CD14-positive monocyte (primary cell): ENCODE data around the gene SIK3. TPM values are rescaled to one million over a fixed set of nuclear protein-coding genes. Genes with fewer than 3 reads are reported as not detected.

Experiments
- DNase-seq, 3 donors: peaks; one replicate each; pipeline ENCODE4 v3.0.0-alpha.2; 2011 to 2022
- H2AFZ ChIP-seq: 2 replicates; pipeline ENCODE4 v1.6.0; 2012; ENCODE audit warnings: mild to moderate bottlenecking, low read depth, low read length, inconsistent platforms; ENCODE audit not compliant: insufficient read depth, poor library complexity, severe bottlenecking
- H3K27ac ChIP-seq, 2 donors: 1 replicate in 1 of 2; 2 replicates in 1 of 2; pipeline ENCODE4 v1.5.1; 2012 to 2013; ENCODE audit warnings: low read length in 2 of 2, control low read depth in 1 of 2, inconsistent platforms in 1 of 2, low read depth in 1 of 2, mild to moderate bottlenecking in 1 of 2
- H3K27me3 ChIP-seq, 2 donors: one replicate each; pipeline versions ENCODE4 v1.6.0 to v1.6.1; 2011 to 2013; ENCODE audit warnings: low read length in 2 of 2; ENCODE audit not compliant: control insufficient read depth in 2 of 2, insufficient read depth in 2 of 2
- H3K36me3 ChIP-seq, 2 donors: replicated peaks in 1 of 2; 1 replicate in 1 of 2; 2 replicates in 1 of 2; pipeline versions ENCODE4 v1.5.1 to v1.6.1; 2012 to 2013; ENCODE audit warnings: low read length in 2 of 2, control low read depth in 1 of 2, inconsistent platforms in 1 of 2, mild to moderate bottlenecking in 1 of 2; ENCODE audit not compliant: insufficient read depth in 2 of 2, control insufficient read depth in 1 of 2
- H3K4me1 ChIP-seq, 2 donors: 1 replicate in 1 of 2; 2 replicates in 1 of 2; pipeline versions ENCODE4 v1.5.1 to v1.6.1; 2012 to 2013; ENCODE audit warnings: low read length in 2 of 2, control low read depth in 1 of 2, inconsistent platforms in 1 of 2, mild to moderate bottlenecking in 1 of 2, moderate library complexity in 1 of 2; ENCODE audit not compliant: insufficient read depth in 2 of 2, control insufficient read depth in 1 of 2
- H3K4me2 ChIP-seq: replicated peaks from 2 replicates; pipeline ENCODE3; 2012; ENCODE audit warnings: low read length, moderate library complexity, mild to moderate bottlenecking; ENCODE audit not compliant: poor library complexity, severe bottlenecking; ENCODE audit errors: extremely low read depth
- H3K4me3 ChIP-seq, 3 experiments: fragments of 200-600 bp in 1 of 3; sonication (generic) in 1 of 3; replicated peaks in 1 of 3; 1 replicate in 2 of 3; 2 replicates in 1 of 3; pipeline ENCODE4 v1.5.1; 2011 to 2013; ENCODE audit warnings: low read length in 3 of 3, mild to moderate bottlenecking in 3 of 3, control low read depth in 2 of 3, low read depth in 2 of 3, inconsistent platforms in 1 of 3, moderate library complexity in 1 of 3
- H3K79me2 ChIP-seq: 2 replicates; pipeline ENCODE4 v1.6.0; 2012; ENCODE audit warnings: mild to moderate bottlenecking, control low read depth, inconsistent platforms, low read length, moderate library complexity; ENCODE audit not compliant: insufficient read depth
- H3K9ac ChIP-seq: 2 replicates; pipeline ENCODE4 v1.6.0; 2017; ENCODE audit warnings: low read length, mild to moderate bottlenecking; ENCODE audit not compliant: insufficient read depth, poor library complexity, severe bottlenecking
- H3K9me3 ChIP-seq, 2 donors: replicated peaks in 1 of 2; 1 replicate in 1 of 2; 2 replicates in 1 of 2; pipeline versions ENCODE4 v1.5.1 to v1.6.1; 2012 to 2013; ENCODE audit warnings: low read length in 2 of 2, control low read depth in 1 of 2; ENCODE audit not compliant: control insufficient read depth in 1 of 2, insufficient read depth in 1 of 2
- H4K20me1 ChIP-seq: 2 replicates; pipeline ENCODE4 v1.6.0; 2012; ENCODE audit warnings: mild to moderate bottlenecking, low read length, control low read depth, moderate library complexity; ENCODE audit not compliant: insufficient read depth
- H3K27ac Mint-ChIP-seq, 7 donors: one replicate each; pipeline ENCODE4 v1.8.0; 2020; ENCODE audit warnings: mild to moderate bottlenecking in 7 of 7, mixed read lengths in 7 of 7, moderate library complexity in 6 of 7, inconsistent platforms in 2 of 7
- H3K27me3 Mint-ChIP-seq, 3 donors: one replicate each; pipeline ENCODE4 v1.8.0; 2021 to 2022; ENCODE audit warnings: low read depth in 3 of 3, mild to moderate bottlenecking in 3 of 3, mixed read lengths in 3 of 3, moderate library complexity in 3 of 3, inconsistent platforms in 1 of 3
- H3K36me3 Mint-ChIP-seq, 2 donors: one replicate each; pipeline ENCODE4 v1.8.0; 2020; ENCODE audit warnings: mixed read lengths in 2 of 2, inconsistent platforms in 1 of 2, mild to moderate bottlenecking in 1 of 2
- H3K4me1 Mint-ChIP-seq: one replicate; pipeline ENCODE4 v1.8.0; 2020; ENCODE audit warnings: mild to moderate bottlenecking, mixed read lengths
- H3K4me3 Mint-ChIP-seq, 2 donors: one replicate each; pipeline ENCODE4 v1.8.0; 2020; ENCODE audit warnings: mild to moderate bottlenecking in 2 of 2, mixed read lengths in 2 of 2, moderate library complexity in 1 of 2
- H3K9me3 Mint-ChIP-seq, 7 donors: one replicate each; pipeline ENCODE4 v1.8.0; 2020 to 2022; ENCODE audit warnings: mixed read lengths in 7 of 7, mild to moderate bottlenecking in 6 of 7, moderate library complexity in 6 of 7, inconsistent platforms in 2 of 7
- CTCF ChIP-seq: fragments of 200-600 bp; IDR thresholded peaks from one replicate; pipeline ENCODE4 v1.8.0; 2022; ENCODE audit warnings: antibody characterized with exemption, mild to moderate bottlenecking
- WGBS: methylation state at CpG from one replicate; pipeline ENCODE4 v1.1.5; 2013; ENCODE audit warnings: missing lambda C conversion rate; ENCODE audit not compliant: insufficient coverage; 5-methylcytosine and 5-hydroxymethylcytosine counted together
- intact Hi-C, 2 donors: fragments of 100-400 bp; cut with micrococcal nuclease; formaldehyde crosslinking; loops; one replicate each; pipeline versions ENCODE4 v1.15.0 to v1.15.1; 2023
- polyA plus RNA-seq, 3 donors: library from polyadenylated mRNA; depleted of rRNA in 1 of 3; unstranded in 2 of 3; stranded (reverse) in 1 of 3; fragments of 300-500 nt in 2 of 3; fragments of >200 nt in 1 of 3; fragmentation: Illumina TruSeq in 2 of 3; gene quantifications; 1 replicate in 2 of 3; 2 replicates in 1 of 3; pipeline ENCODE4 v1.2.3, GENCODE V29; 2012 to 2021

Gene SIK3
- polyA plus RNA-seq, 3 donors = 18.3 to 142 (median 20.0) TPM

- no peak for TF ChIP-seq CTCF
- H3K79me2 ChIP-seq = no peaks in the 10 kb centered on the region
- H3K9me3 ChIP-seq = no peaks in the 10 kb centered on the region
- WGBS = 100% methylated on average over 2 of the region's 2 CpGs
- H3K4me2 ChIP-seq = no peak overlapping the region
- peaks cover 37 to 82% of the 10 kb centered on the region in 2 donors for H3K36me3 ChIP-seq
- no peak for DNase-seq
- H3K9ac ChIP-seq = no peak overlapping the region
- no peaks in the 10 kb centered on the region for H4K20me1 ChIP-seq
- peaks cover 20% of the 10 kb centered on the region for H3K4me1 Mint-ChIP-seq
- H3K27me3 Mint-ChIP-seq = no peaks in the 10 kb centered on the region
- H3K4me3 Mint-ChIP-seq = no peak overlapping the region
- peak overlapping the region in 1 of 2 donors; percentile 33 for H3K27ac ChIP-seq
- peaks cover 14 to 19% of the 10 kb centered on the region in 2 donors for H3K4me1 ChIP-seq
- peaks cover 64 to 72% of the 10 kb centered on the region in 2 donors for H3K36me3 Mint-ChIP-seq
- intact Hi-C loops = no loop called here
- H3K9me3 Mint-ChIP-seq = no peaks in the 10 kb centered on the region
- H2AFZ ChIP-seq = no peak overlapping the region
- H3K27ac Mint-ChIP-seq = peak overlapping the region in 1 of 7 donors; percentile 0
- H3K4me3 ChIP-seq = no peak overlapping the region
- no peaks in the 10 kb centered on the region for H3K27me3 ChIP-seq
These were observed 204.3 kb downstream of the SIK3 start for GRCh38 chr11:116893906-116894305.

- Histone ChIP-seq H3K36me3 (peaks cover 37 to 87% of the 10 kb centered on the region in 2 donors), H3K79me2 (no peaks in the 10 kb centered on the region), H2AFZ (no peak overlapping the region), H3K27ac (peak overlapping the region in 1 of 2 donors; percentile 33), H3K4me3 (no peak overlapping the region), H3K9ac (no peak overlapping the region), H3K27me3 (no peaks in the 10 kb centered on the region), H4K20me1 (peaks cover under 1% of the 10 kb centered on the region), H3K9me3 (no peaks in the 10 kb centered on the region), H3K4me2 (no peak overlapping the region), H3K4me1 (peaks cover 14 to 19% of the 10 kb centered on the region in 2 donors)
- Mint-ChIP-seq H3K27ac (no peak overlapping the region), H3K9me3 (no peaks in the 10 kb centered on the region), H3K4me3 (no peak overlapping the region), H3K36me3 (peaks cover 64 to 72% of the 10 kb centered on the region in 2 donors), H3K27me3 (no peaks in the 10 kb centered on the region), H3K4me1 (peaks cover 20% of the 10 kb centered on the region)
- no peak for TF ChIP-seq CTCF
- 100% methylated on average over 1 of the region's 3 CpGs for WGBS
- intact Hi-C loops = no loop called here
- no peak for DNase-seq
These were observed 204.8 kb downstream of the SIK3 start for GRCh38 chr11:116893437-116893836.
